IMR-90 (cell line): ENCODE results near the gene COX4I1. TPM values are rescaled to one million over a fixed set of nuclear protein-coding genes. Genes with fewer than 3 reads are reported as not detected.
A peak's percentile ranks its signal among the peaks of the same experiment; 100 is the strongest.

Experiments
- ATAC-seq: fragments of 200-7000 bp; cut with Tn5 transposase; 2 replicates; pipeline ENCODE4 v1.9.1; 2020; ENCODE audit warnings: low read depth, mild to moderate bottlenecking, moderate library complexity
- BruUV-seq: library from RNA; stranded (reverse); fragments of 400-500 nt; replicated peaks from 2 replicates; lab custom pipeline; 2021; lab: Mats Ljungman, UMichigan
- CTCF ChIA-PET: fragments of 300-600 bp; formaldehyde crosslinking; extraction: SDS; loops from one replicate; lab custom pipeline; 2021; ENCODE audit warnings: antibody characterized with exemption; lab: Yijun Ruan, JAX
- POLR2A ChIA-PET: fragments of 300-600 bp; sonication (Branson Sonifier 250); formaldehyde crosslinking; loops from one replicate; lab custom pipeline; 2022; ENCODE audit warnings: antibody characterized with exemption; ENCODE audit not compliant: unreplicated experiment; lab: Charles Lee
- DNase-seq: peaks from one replicate; pipeline ENCODE4 v3.0.0; 2013
- H2AFZ ChIP-seq: replicated peaks from 2 replicates; pipeline ENCODE3; 2013; ENCODE audit warnings: low read length, mild to moderate bottlenecking; ENCODE audit not compliant: poor library complexity
- H2AK5ac ChIP-seq: 2 replicates; pipeline ENCODE4 v1.6.1; 2013; ENCODE audit warnings: low read depth, low read length, inconsistent platforms
- H2AK9ac ChIP-seq: replicated peaks from 2 replicates; pipeline ENCODE3; 2013; ENCODE audit warnings: mild to moderate bottlenecking, low read depth, low read length, moderate library complexity; ENCODE audit not compliant: poor library complexity
- H2BK120ac ChIP-seq: 2 replicates; pipeline ENCODE4 v1.6.1; 2013; ENCODE audit warnings: low read depth, low read length, inconsistent platforms
- H2BK15ac ChIP-seq: 3 replicates; pipeline ENCODE4 v1.6.1; 2013; ENCODE audit warnings: low read depth, low read length, inconsistent platforms
- H2BK20ac ChIP-seq: 2 replicates; pipeline ENCODE4 v1.6.1; 2013; ENCODE audit warnings: low read depth, mild to moderate bottlenecking, inconsistent platforms, low read length, moderate library complexity
- H2BK5ac ChIP-seq: 2 replicates; pipeline ENCODE4 v1.6.1; 2013; ENCODE audit warnings: mild to moderate bottlenecking, low read depth, low read length, inconsistent platforms; ENCODE audit not compliant: poor library complexity, severe bottlenecking
- H3K14ac ChIP-seq: replicated peaks from 2 replicates; pipeline ENCODE4 v1.6.1; 2013; ENCODE audit warnings: low read depth, low read length, inconsistent platforms
- H3K18ac ChIP-seq: 2 replicates; pipeline ENCODE4 v1.6.1; 2013; ENCODE audit warnings: low read depth, low read length, control low read depth
- H3K23ac ChIP-seq: 2 replicates; pipeline ENCODE4 v1.6.1; 2013; ENCODE audit warnings: low read depth, low read length, inconsistent platforms
- H3K27ac ChIP-seq: 2 replicates; pipeline ENCODE4 v1.5.1; 2013; ENCODE audit warnings: mild to moderate bottlenecking, control low read depth, low read length; ENCODE audit not compliant: insufficient read depth
- H3K27me3 ChIP-seq: 2 replicates; pipeline ENCODE4 v1.6.1; 2013; ENCODE audit warnings: low read length; ENCODE audit not compliant: control insufficient read depth, insufficient read depth
- H3K36me3 ChIP-seq: 2 replicates; pipeline ENCODE4 v1.6.1; 2013; ENCODE audit warnings: low read length, mixed read lengths; ENCODE audit not compliant: control insufficient read depth, insufficient read depth
- H3K4ac ChIP-seq: 2 replicates; pipeline ENCODE4 v1.6.1; 2013; ENCODE audit warnings: low read depth, low read length, inconsistent platforms
- H3K4me1 ChIP-seq: 2 replicates; pipeline ENCODE4 v1.6.1; 2013; ENCODE audit warnings: low read length, mixed read lengths; ENCODE audit not compliant: control insufficient read depth, insufficient read depth
- H3K4me2 ChIP-seq: 2 replicates; pipeline ENCODE4 v1.6.1; 2013; ENCODE audit warnings: low read depth, mild to moderate bottlenecking, control low read depth, low read length, moderate library complexity
- H3K4me3 ChIP-seq: 2 replicates; pipeline ENCODE4 v1.5.1; 2013; ENCODE audit warnings: low read depth, mild to moderate bottlenecking, control low read depth, low read length, moderate library complexity; ENCODE audit not compliant: insufficient read depth
- H3K56ac ChIP-seq: 2 replicates; pipeline ENCODE4 v1.6.1; 2013; ENCODE audit warnings: low read length, inconsistent platforms; ENCODE audit not compliant: insufficient read depth; ENCODE audit errors: extremely low read depth
- H3K79me1 ChIP-seq, 2 experiments: 2 replicates each; pipeline ENCODE4 v1.6.1; 2013; ENCODE audit warnings: low read length in 2 of 2, inconsistent platforms in 1 of 2, low read depth in 1 of 2
- H3K9ac ChIP-seq: 2 replicates; pipeline ENCODE4 v1.6.1; 2013; ENCODE audit warnings: low read depth, low read length, control low read depth
- H3K9me1 ChIP-seq: 2 replicates; pipeline ENCODE4 v1.6.1; 2013; ENCODE audit warnings: low read length, inconsistent platforms; ENCODE audit not compliant: insufficient read depth
- H3K9me3 ChIP-seq: 2 replicates; pipeline ENCODE4 v1.6.1; 2013; ENCODE audit warnings: low read length; ENCODE audit not compliant: control insufficient read depth, insufficient read depth
- H4K20me1 ChIP-seq: 2 replicates; pipeline ENCODE4 v1.6.1; 2013; ENCODE audit warnings: low read length, inconsistent platforms; ENCODE audit not compliant: insufficient read depth
- H4K5ac ChIP-seq: 2 replicates; pipeline ENCODE4 v1.6.1; 2013; ENCODE audit warnings: mild to moderate bottlenecking, low read depth, low read length, control low read depth
- H4K8ac ChIP-seq, 2 experiments: 2 replicates each; pipeline ENCODE4 v1.6.1; 2013; ENCODE audit warnings: low read depth in 2 of 2, low read length in 2 of 2, control low read depth in 1 of 2, inconsistent platforms in 1 of 2
- H4K91ac ChIP-seq: 2 replicates; pipeline ENCODE4 v1.6.1; 2013; ENCODE audit warnings: low read depth, low read length, inconsistent platforms; ENCODE audit not compliant: insufficient read depth
- CEBPB ChIP-seq: IDR thresholded peaks from 2 replicates; pipeline ENCODE4 v1.6.1; 2012; ENCODE audit warnings: low read depth, low read length, improper control_type of control experiment
- CHD1 ChIP-seq: IDR thresholded peaks from 2 replicates; pipeline ENCODE4 v1.6.1; 2012; ENCODE audit warnings: low read depth, low read length, improper control_type of control experiment
- CTCF ChIP-seq: conservative IDR thresholded peaks from 2 replicates; pipeline ENCODE4 v1.5.1; 2012; ENCODE audit warnings: mild to moderate bottlenecking, low read depth, low read length, improper control_type of control experiment
- FOS ChIP-seq: fragments of 150-350 bp; IDR thresholded peaks from 2 replicates; pipeline ENCODE4 v1.6.1; 2016; ENCODE audit warnings: low read depth, low read length
- MAFK ChIP-seq: IDR thresholded peaks from 2 replicates; pipeline ENCODE4 v1.6.1; 2012; ENCODE audit warnings: low read depth, low read length, improper control_type of control experiment
- MAZ ChIP-seq: IDR thresholded peaks from 2 replicates; pipeline ENCODE4 v1.6.1; 2012; ENCODE audit warnings: low read depth, mild to moderate bottlenecking, low read length, improper control_type of control experiment, moderate library complexity, borderline replicate concordance
- MXI1 ChIP-seq: IDR thresholded peaks from 2 replicates; pipeline ENCODE4 v1.6.1; 2012; ENCODE audit warnings: low read depth, mild to moderate bottlenecking, low read length, moderate library complexity, borderline replicate concordance
- NFE2L2 ChIP-seq: fragments of 150-350 bp; IDR thresholded peaks from 2 replicates; pipeline ENCODE4 v1.6.1; 2016; ENCODE audit warnings: low read depth, mild to moderate bottlenecking, low read length
- POLR2A ChIP-seq: IDR thresholded peaks from 2 replicates; pipeline ENCODE4 v1.6.1; 2012; ENCODE audit warnings: mild to moderate bottlenecking, low read depth, low read length
- RAD21 ChIP-seq: IDR thresholded peaks from 2 replicates; pipeline ENCODE4 v1.6.1; 2012; ENCODE audit warnings: low read length, improper control_type of control experiment
- RCOR1 ChIP-seq: IDR thresholded peaks from 2 replicates; pipeline ENCODE4 v1.6.1; 2012; ENCODE audit warnings: mild to moderate bottlenecking, low read length, improper control_type of control experiment; ENCODE audit not compliant: insufficient replicate concordance
- RFX5 ChIP-seq: IDR thresholded peaks from 2 replicates; pipeline ENCODE4 v1.8.0; 2012; ENCODE audit warnings: low read depth, mild to moderate bottlenecking, low read length, moderate library complexity
- SMC3 ChIP-seq: fragments of 150-350 bp; IDR thresholded peaks from 2 replicates; pipeline ENCODE4 v1.6.1; 2016; ENCODE audit warnings: low read depth, mild to moderate bottlenecking, antibody characterized with exemption, low read length, moderate library complexity
- USF2 ChIP-seq: fragments of 150-350 bp; IDR thresholded peaks from 2 replicates; pipeline ENCODE4 v1.6.1; 2017; ENCODE audit warnings: mild to moderate bottlenecking, antibody characterized with exemption, low read length, low read depth
- WGBS, 2 experiments: methylation state at CpG; one replicate each; pipeline versions ENCODE4 v1.1.5 to v1.1.7; 2013; ENCODE audit warnings: missing lambda C conversion rate in 2 of 2; ENCODE audit not compliant: insufficient read length in 1 of 2; ENCODE audit errors: extremely low coverage in 2 of 2; 5-methylcytosine and 5-hydroxymethylcytosine counted together
- dilution Hi-C: fragments of 300-500 bp; cut with HindIII; formaldehyde crosslinking; loops from one replicate; pipeline ENCODE4 v1.14.3; 2018; ENCODE audit warnings: low sequenced_read_pairs; ENCODE audit not compliant: unreplicated experiment
- in situ Hi-C: fragments of 300-500 bp; cut with MboI; formaldehyde crosslinking; loops from 3 replicates; pipeline ENCODE4 v1.14.3; 2019; ENCODE audit warnings: low sequenced_read_pairs, inconsistent platforms, mixed read lengths
- intact Hi-C: fragments of 100-400 bp; cut with micrococcal nuclease; formaldehyde crosslinking; loops from 2 replicates; pipeline ENCODE4 v1.10.0; 2022
- polyA plus RNA-seq, 3 experiments: library from polyadenylated mRNA; depleted of rRNA; stranded (reverse); fragments of >200 nt; gene quantifications; 2 replicates each; pipeline ENCODE4 v1.2.3, GENCODE V29; 2012; ENCODE audit warnings: low replicate concordance in 1 of 3
- total RNA-seq: library from RNA; depleted of rRNA; stranded (reverse); fragments of >200 nt; gene quantifications from 2 replicates; pipeline ENCODE4 v1.2.3, GENCODE V29; 2012

COX4I1 gene
- total and polyA plus RNA-seq, 2 of the 4 experiments (the other 2 are of a cell fraction) = 397 to 700 TPM

DNA sequence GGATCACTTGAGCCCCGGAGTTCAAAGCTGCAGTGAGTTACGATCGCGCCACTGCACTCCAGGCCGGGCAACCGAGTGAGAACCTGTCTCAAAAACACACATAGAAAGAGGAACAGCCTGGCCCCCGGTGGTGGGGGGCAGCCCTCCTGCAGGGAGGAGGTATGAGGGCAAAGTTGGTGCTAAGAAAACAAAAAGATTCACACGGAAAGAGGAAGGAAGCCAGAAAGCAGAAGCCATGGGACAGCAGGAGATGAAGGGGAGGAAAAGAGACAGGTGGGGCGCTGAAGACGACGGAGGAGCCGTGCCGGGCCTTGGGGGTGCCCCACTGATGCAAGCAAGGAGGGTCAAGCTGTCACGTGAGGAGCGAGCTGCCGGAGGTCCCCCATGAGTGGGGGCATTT, 40.4 kb upstream of the COX4I1 start:
- H4K8ac ChIP-seq = no peak overlapping the region
- BruUV-seq = no TSS peak
- H2BK120ac ChIP-seq = no peak overlapping the region
- H3K23ac ChIP-seq = no peak overlapping the region
- no peak overlapping the region for H2BK20ac ChIP-seq
- no peak overlapping the region for H3K4ac ChIP-seq
- H2AK5ac ChIP-seq = peak overlapping the region; percentile 76; the same call in 1 of the 2 replicates
- H3K4me2 ChIP-seq = no peak overlapping the region
- ATAC-seq (no peak), DNase-seq (no peak)
- H3K4me1 ChIP-seq = peaks cover 11% of the 10 kb centered on the region
- H3K27me3 ChIP-seq = no peaks in the 10 kb centered on the region; the same call in 1 of the 2 replicates
- ChIA-PET CTCF (no interaction called here), POLR2A (no interaction called here)
- H4K5ac ChIP-seq = no peak overlapping the region
- H2BK5ac ChIP-seq = no peak overlapping the region
- dilution Hi-C loops = no loop called here
- peaks cover 7% of the 10 kb centered on the region; the same call in 1 of the 2 replicates for H4K20me1 ChIP-seq
- H3K36me3 ChIP-seq = no peaks in the 10 kb centered on the region
- TF ChIP-seq MAZ (no peak), MXI1 (no peak), MAFK (no peak), SMC3 (no peak), NFE2L2 (no peak), CHD1 (no peak), RAD21 (no peak), USF2 (no peak), RFX5 (no peak), POLR2A (no peak), FOS (no peak), CTCF (no peak), RCOR1 (no peak), CEBPB (no peak)
- H3K56ac ChIP-seq = no peak overlapping the region
- no peak overlapping the region for H3K18ac ChIP-seq
- H3K9ac ChIP-seq = no peak overlapping the region
- H3K9me1 ChIP-seq = peaks cover 8% of the 10 kb centered on the region
- H3K9me3 ChIP-seq = no peaks in the 10 kb centered on the region
- H2BK15ac ChIP-seq = no peak overlapping the region; the same call in 2 of the 3 replicates
- no peak overlapping the region for H3K14ac ChIP-seq
- H2AFZ ChIP-seq = no peak overlapping the region
- no peak overlapping the region for H2AK9ac ChIP-seq
- H4K91ac ChIP-seq = no peak overlapping the region
- intact Hi-C loops = no loop called here
- in situ Hi-C loops = no loop called here
- H3K27ac ChIP-seq = no peak overlapping the region
- 100% methylated on average over 1 of the region's 16 CpGs; no CpG with 5 or more reads in 1 of the 2 experiments for WGBS, 2 experiments
- H3K4me3 ChIP-seq = no peak overlapping the region
- H3K79me1 ChIP-seq = no peaks in the 10 kb centered on the region; a peak in 1 of 4 replicates
